Panc1 (cell line): Measurements from ENCODE around the gene UNCX. TPM values are rescaled to one million over a fixed set of nuclear protein-coding genes. Genes with fewer than 3 reads are reported as not detected.
"Not testable (repeated sequence)": the region's sequence is repeated elsewhere in the genome, so short reads cannot be mapped to it uniquely, and the experiment has no call there.

Experiments
- ATAC-seq: fragments of 200-7000 bp; cut with Tn5 transposase; 2 replicates; pipeline ENCODE4 v1.9.1; 2020; ENCODE audit warnings: mild to moderate bottlenecking, moderate library complexity
- BruUV-seq: library from RNA; stranded (reverse); fragments of 400-500 nt; replicated peaks from 2 replicates; lab custom pipeline; 2021; lab: Mats Ljungman, UMichigan
- CTCF ChIA-PET: fragments of 300-600 bp; sonication (Branson Sonifier 250); formaldehyde crosslinking; loops from one replicate; lab custom pipeline; 2022; ENCODE audit warnings: antibody characterized with exemption; lab: Charles Lee
- POLR2A ChIA-PET: fragments of 300-600 bp; sonication (Branson Sonifier 250); formaldehyde crosslinking; loops from one replicate; lab custom pipeline; 2022; ENCODE audit warnings: antibody characterized with exemption; lab: Charles Lee
- DNase-seq: peaks from one replicate; pipeline ENCODE4 v3.0.0-alpha.2; 2010; ENCODE audit warnings: low read depth, low spot score
- H3K27ac ChIP-seq: 2 replicates; pipeline ENCODE4 v1.5.1; 2011; ENCODE audit warnings: mild to moderate bottlenecking, low read length, inconsistent platforms
- H3K27me3 ChIP-seq: fragments of 200-500 bp; sonication (Bioruptor generic); 2 replicates; pipeline ENCODE4 v1.6.0; 2014; ENCODE audit warnings: low read length, inconsistent platforms; ENCODE audit not compliant: control insufficient read depth, insufficient read depth
- H3K36me3 ChIP-seq: fragments of 200-500 bp; sonication (Bioruptor generic); 2 replicates; pipeline ENCODE4 v1.5.1; 2014; ENCODE audit warnings: inconsistent platforms, mild to moderate bottlenecking, low read length, moderate library complexity; ENCODE audit not compliant: control insufficient read depth, insufficient read depth
- H3K4me1 ChIP-seq: 2 replicates; pipeline ENCODE4 v1.5.1; 2011; ENCODE audit warnings: inconsistent platforms, mild to moderate bottlenecking, low read length, moderate library complexity; ENCODE audit not compliant: control insufficient read depth, insufficient read depth
- H3K4me3 ChIP-seq, 2 experiments: 2 replicates each; pipeline ENCODE4 v1.5.1; 2011 to 2012; ENCODE audit warnings: low read depth in 2 of 2, low read length in 2 of 2, mild to moderate bottlenecking in 2 of 2, inconsistent platforms in 1 of 2, moderate library complexity in 1 of 2
- H3K9me3 ChIP-seq: fragments of 200-500 bp; sonication (Bioruptor generic); 2 replicates; pipeline ENCODE4 v1.5.1; 2014; ENCODE audit warnings: low read depth, mild to moderate bottlenecking, inconsistent platforms, low read length, moderate library complexity; ENCODE audit not compliant: control insufficient read depth, insufficient read depth
- POLR2AphosphoS5 ChIP-seq: IDR thresholded peaks from 2 replicates; pipeline ENCODE4 v1.6.1; 2012; ENCODE audit warnings: mild to moderate bottlenecking, low read depth, low read length, moderate library complexity
- SIN3A ChIP-seq: IDR thresholded peaks from 2 replicates; pipeline ENCODE4 v1.6.1; 2012; ENCODE audit warnings: low read depth, mild to moderate bottlenecking, low read length, moderate library complexity, borderline replicate concordance; ENCODE audit not compliant: insufficient read depth
- TCF7L2 ChIP-seq: IDR thresholded peaks from 2 replicates; pipeline ENCODE4 v1.6.1; 2011; ENCODE audit warnings: mild to moderate bottlenecking, low read depth, low read length, inconsistent platforms
- in situ Hi-C: cut with HindIII; loops from 2 replicates; pipeline ENCODE4 v1.10.0; 2016; ENCODE audit warnings: low sequenced_read_pairs, low pct_unique_long_range_greater_than_20kb
- intact Hi-C: fragments of 100-400 bp; cut with micrococcal nuclease; formaldehyde crosslinking; loops from one replicate; pipeline ENCODE4 v1.10.0; 2022; ENCODE audit not compliant: unreplicated experiment
- total RNA-seq: library from RNA; stranded (reverse); gene quantifications from one replicate; pipeline ENCODE4 v1.2.1, GENCODE V29; 2021; ENCODE audit not compliant: unreplicated experiment
- TF ChIP-seq, protein P1 (sequence below): fragments of 450-650 bp; IDR thresholded peaks from 2 replicates; pipeline ENCODE4 v1.5.1; 2017; ENCODE audit warnings: mild to moderate bottlenecking
- TF ChIP-seq, protein P2 (sequence below), 2 experiments: IDR thresholded peaks; 2 replicates each; pipeline ENCODE4 v1.6.1; 2011 to 2012; ENCODE audit warnings: low read depth in 2 of 2, control low read depth in 1 of 2, low read length in 1 of 2, mild to moderate bottlenecking in 1 of 2, moderate library complexity in 1 of 2; ENCODE audit not compliant: insufficient read depth in 1 of 2

UNCX gene
- total RNA-seq, 1 experiment from 2014 or later = not detected

DNA sequence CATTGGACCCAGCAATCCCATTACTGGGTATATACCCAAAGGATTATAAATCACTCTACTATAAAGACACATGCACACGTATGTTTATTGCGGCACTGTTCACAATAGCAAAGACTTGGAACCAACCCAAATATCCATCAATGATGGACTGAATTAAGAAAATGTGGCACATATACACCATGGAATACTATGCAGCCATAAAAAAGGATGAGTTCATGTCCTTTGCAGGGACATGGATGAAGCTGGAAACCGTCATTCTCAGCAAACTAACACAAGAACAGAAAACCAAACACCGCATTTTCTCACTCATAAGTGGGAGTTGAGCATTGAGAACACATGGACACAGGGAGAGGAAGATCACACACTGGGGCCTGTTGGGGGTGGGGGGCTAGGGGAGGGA lies 47.2 kb downstream of the UNCX start:
- H3K27ac ChIP-seq, H3K27me3 ChIP-seq, H3K4me1 ChIP-seq, CTCF ChIA-PET, ATAC-seq, DNase-seq, BruUV-seq, H3K36me3 ChIP-seq, intact Hi-C loops, H3K9me3 ChIP-seq, H3K4me3 ChIP-seq, in situ Hi-C loops: not testable (repeated sequence)
- POLR2A ChIA-PET = interaction anchor here (0.7 kb wide), 1 partner anchor 411 kb away, joined by 7 read pairs; no protein-coding TSS in a partner anchor

DNA sequence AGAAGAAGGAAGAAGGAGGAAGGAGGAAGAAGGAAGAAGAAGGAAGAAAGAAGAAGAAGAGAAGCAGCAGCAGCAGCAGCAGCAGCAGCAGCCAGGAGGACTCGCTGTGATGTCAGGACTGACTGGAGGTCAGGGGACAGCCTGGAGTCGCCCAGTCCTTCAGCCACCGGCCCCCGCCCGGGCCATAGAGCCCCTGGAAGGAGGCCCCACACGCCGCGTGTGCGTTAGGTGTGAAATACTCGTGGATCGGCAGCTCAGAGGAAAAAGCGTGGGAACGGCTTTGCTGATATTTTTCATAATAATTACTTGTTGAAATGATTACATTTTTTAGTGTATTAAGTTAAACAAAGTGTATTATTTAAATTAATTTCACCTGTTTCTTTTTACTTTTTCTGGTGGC lies 48.4 kb downstream of the UNCX start:
- TF ChIP-seq TCF7L2 (no peak), SIN3A (no peak)
- H3K27me3 ChIP-seq = no peaks in the 10 kb centered on the region
- H3K27ac ChIP-seq = no peak overlapping the region
- no peak overlapping the region for H3K4me3 ChIP-seq
- H3K4me1 ChIP-seq = no peaks in the 10 kb centered on the region
- no peaks in the 10 kb centered on the region for H3K9me3 ChIP-seq
- ChIA-PET POLR2A (no interaction called here), CTCF (interaction anchor here (0.7 kb wide), 1 partner anchor 142 kb away, joined by 4 read pairs; no protein-coding TSS in a partner anchor)
- no peak for DNase-seq
- in situ Hi-C loops = no loop called here
- no TSS peak for BruUV-seq
- intact Hi-C loops = no loop called here
- no peaks in the 10 kb centered on the region for H3K36me3 ChIP-seq
- no peak for ATAC-seq

DNA sequence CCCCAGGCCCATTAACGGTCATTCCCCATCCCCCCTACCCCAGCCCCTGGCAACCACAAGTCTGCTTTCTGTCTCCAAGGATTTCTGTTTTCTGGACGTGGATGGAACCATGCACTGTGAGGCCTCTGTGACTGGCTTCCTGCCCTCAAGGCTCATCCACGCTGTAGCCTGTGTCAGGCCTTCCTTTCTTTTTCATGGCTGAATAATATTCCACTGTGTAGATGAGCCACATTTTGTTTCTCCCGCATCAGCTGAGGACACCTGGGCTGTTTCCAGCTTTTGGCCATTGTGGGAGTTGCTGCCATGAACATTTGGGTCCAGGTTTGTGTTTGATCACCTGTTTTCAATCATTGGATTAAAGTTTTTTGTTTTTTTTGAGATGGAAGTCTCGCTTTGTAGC lies 50.0 kb downstream of the UNCX start:
- no peaks in the 10 kb centered on the region for H3K27me3 ChIP-seq
- intact Hi-C loops (no loop called here), in situ Hi-C loops (no loop called here)
- H3K27ac ChIP-seq = no peak overlapping the region
- no peaks in the 10 kb centered on the region for H3K4me1 ChIP-seq
- no peak for DNase-seq
- TF ChIP-seq, protein P1, sequence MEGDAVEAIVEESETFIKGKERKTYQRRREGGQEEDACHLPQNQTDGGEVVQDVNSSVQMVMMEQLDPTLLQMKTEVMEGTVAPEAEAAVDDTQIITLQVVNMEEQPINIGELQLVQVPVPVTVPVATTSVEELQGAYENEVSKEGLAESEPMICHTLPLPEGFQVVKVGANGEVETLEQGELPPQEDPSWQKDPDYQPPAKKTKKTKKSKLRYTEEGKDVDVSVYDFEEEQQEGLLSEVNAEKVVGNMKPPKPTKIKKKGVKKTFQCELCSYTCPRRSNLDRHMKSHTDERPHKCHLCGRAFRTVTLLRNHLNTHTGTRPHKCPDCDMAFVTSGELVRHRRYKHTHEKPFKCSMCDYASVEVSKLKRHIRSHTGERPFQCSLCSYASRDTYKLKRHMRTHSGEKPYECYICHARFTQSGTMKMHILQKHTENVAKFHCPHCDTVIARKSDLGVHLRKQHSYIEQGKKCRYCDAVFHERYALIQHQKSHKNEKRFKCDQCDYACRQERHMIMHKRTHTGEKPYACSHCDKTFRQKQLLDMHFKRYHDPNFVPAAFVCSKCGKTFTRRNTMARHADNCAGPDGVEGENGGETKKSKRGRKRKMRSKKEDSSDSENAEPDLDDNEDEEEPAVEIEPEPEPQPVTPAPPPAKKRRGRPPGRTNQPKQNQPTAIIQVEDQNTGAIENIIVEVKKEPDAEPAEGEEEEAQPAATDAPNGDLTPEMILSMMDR = no peak
- TF ChIP-seq TCF7L2 (no peak), SIN3A (no peak), POLR2AphosphoS5 (no peak)
- TF ChIP-seq, protein P2, sequence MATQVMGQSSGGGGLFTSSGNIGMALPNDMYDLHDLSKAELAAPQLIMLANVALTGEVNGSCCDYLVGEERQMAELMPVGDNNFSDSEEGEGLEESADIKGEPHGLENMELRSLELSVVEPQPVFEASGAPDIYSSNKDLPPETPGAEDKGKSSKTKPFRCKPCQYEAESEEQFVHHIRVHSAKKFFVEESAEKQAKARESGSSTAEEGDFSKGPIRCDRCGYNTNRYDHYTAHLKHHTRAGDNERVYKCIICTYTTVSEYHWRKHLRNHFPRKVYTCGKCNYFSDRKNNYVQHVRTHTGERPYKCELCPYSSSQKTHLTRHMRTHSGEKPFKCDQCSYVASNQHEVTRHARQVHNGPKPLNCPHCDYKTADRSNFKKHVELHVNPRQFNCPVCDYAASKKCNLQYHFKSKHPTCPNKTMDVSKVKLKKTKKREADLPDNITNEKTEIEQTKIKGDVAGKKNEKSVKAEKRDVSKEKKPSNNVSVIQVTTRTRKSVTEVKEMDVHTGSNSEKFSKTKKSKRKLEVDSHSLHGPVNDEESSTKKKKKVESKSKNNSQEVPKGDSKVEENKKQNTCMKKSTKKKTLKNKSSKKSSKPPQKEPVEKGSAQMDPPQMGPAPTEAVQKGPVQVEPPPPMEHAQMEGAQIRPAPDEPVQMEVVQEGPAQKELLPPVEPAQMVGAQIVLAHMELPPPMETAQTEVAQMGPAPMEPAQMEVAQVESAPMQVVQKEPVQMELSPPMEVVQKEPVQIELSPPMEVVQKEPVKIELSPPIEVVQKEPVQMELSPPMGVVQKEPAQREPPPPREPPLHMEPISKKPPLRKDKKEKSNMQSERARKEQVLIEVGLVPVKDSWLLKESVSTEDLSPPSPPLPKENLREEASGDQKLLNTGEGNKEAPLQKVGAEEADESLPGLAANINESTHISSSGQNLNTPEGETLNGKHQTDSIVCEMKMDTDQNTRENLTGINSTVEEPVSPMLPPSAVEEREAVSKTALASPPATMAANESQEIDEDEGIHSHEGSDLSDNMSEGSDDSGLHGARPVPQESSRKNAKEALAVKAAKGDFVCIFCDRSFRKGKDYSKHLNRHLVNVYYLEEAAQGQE (IDR thresholded peaks at IDR 0.05; ENCODE audit: insufficient read depth in 1 of 2, low read depth in 2 of 2, low read length in 1 of 2) = no peak
- H3K9me3 ChIP-seq = no peaks in the 10 kb centered on the region
- BruUV-seq = no TSS peak
- CTCF ChIA-PET = no interaction called here
- no peak overlapping the region for H3K4me3 ChIP-seq
- no peaks in the 10 kb centered on the region for H3K36me3 ChIP-seq
- ATAC-seq = no peak
- POLR2A ChIA-PET = no interaction called here
